H1 (cell line): ENCODE data around the gene BOK. TPM values are rescaled to one million over a fixed set of nuclear protein-coding genes. Genes with fewer than 3 reads are reported as not detected.

ENCODE experiments used
- CTCF ChIA-PET: fragments of 300-600 bp; sonication (Branson Sonifier 250); formaldehyde crosslinking; loops from one replicate; lab custom pipeline; 2021; ENCODE audit not compliant: partially characterized antibody; lab: Charles Lee
- POLR2A ChIA-PET: fragments of 300-600 bp; sonication (Branson Sonifier 250); formaldehyde crosslinking; loops from one replicate; lab custom pipeline; 2021; ENCODE audit warnings: inconsistent platforms; ENCODE audit not compliant: partially characterized antibody; lab: Charles Lee
- DNase-seq, 2 experiments: peaks; one replicate each; pipeline versions ENCODE4 v3.0.0 to v3.0.0-alpha.2; 2010 to 2022; ENCODE audit warnings: low spot score in 2 of 2, low read depth in 1 of 2, mixed read lengths in 1 of 2
- FAIRE-seq: peaks from 2 replicates; lab custom pipeline; 2011; peaks lifted over from hg19 to GRCh38; lab: Jason Lieb, UNC
- H2AFZ ChIP-seq: 2 replicates; pipeline ENCODE4 v1.8.1; 2012; ENCODE audit warnings: low read length, inconsistent platforms
- H2AK5ac ChIP-seq: 2 replicates; pipeline ENCODE4 v1.6.1; 2013; ENCODE audit warnings: low read depth, low read length
- H2BK120ac ChIP-seq: replicated peaks from 2 replicates; pipeline ENCODE3; 2013; ENCODE audit warnings: low read depth, low read length, inconsistent platforms
- H2BK12ac ChIP-seq: 2 replicates; pipeline ENCODE4 v1.6.1; 2013; ENCODE audit warnings: low read depth, low read length
- H2BK15ac ChIP-seq: 2 replicates; pipeline ENCODE4 v1.6.1; 2013; ENCODE audit warnings: low read length
- H2BK20ac ChIP-seq: 2 replicates; pipeline ENCODE4 v1.6.1; 2013; ENCODE audit warnings: low read length
- H2BK5ac ChIP-seq: 2 replicates; pipeline ENCODE4 v1.6.1; 2013; ENCODE audit warnings: low read depth, low read length
- H3K14ac ChIP-seq: 2 replicates; pipeline ENCODE4 v1.6.1; 2013; ENCODE audit warnings: inconsistent platforms; ENCODE audit not compliant: insufficient read length
- H3K18ac ChIP-seq: 2 replicates; pipeline ENCODE4 v1.6.1; 2013; ENCODE audit warnings: low read length; ENCODE audit errors: extremely low read depth
- H3K23ac ChIP-seq: 2 replicates; pipeline ENCODE4 v1.6.1; 2013; ENCODE audit warnings: inconsistent platforms; ENCODE audit not compliant: insufficient read length
- H3K23me2 ChIP-seq: 2 replicates; pipeline ENCODE4 v1.6.1; 2013; ENCODE audit warnings: low read depth, low read length
- H3K27ac ChIP-seq: 2 replicates; pipeline ENCODE4 v1.6.1; 2011; ENCODE audit warnings: low read depth, low read length, inconsistent platforms
- H3K27me3 ChIP-seq, 4 experiments: replicated peaks in 1 of 4; 1 replicate in 1 of 4; 2 replicates in 3 of 4; pipeline versions ENCODE4 v1.6.1 to v1.8.1; 2011 to 2013; ENCODE audit warnings: low read length in 3 of 4, mild to moderate bottlenecking in 3 of 4, inconsistent platforms in 2 of 4, mixed read lengths in 2 of 4, moderate library complexity in 1 of 4; ENCODE audit not compliant: control insufficient read depth in 3 of 4, insufficient read depth in 3 of 4; ENCODE audit errors: extremely low read depth in 1 of 4
- H3K36me3 ChIP-seq, 4 experiments: 2 replicates each; pipeline versions ENCODE4 v1.6.1 to v1.8.1; 2011 to 2013; ENCODE audit warnings: mild to moderate bottlenecking in 4 of 4, low read length in 3 of 4, moderate library complexity in 2 of 4, control low read depth in 1 of 4, inconsistent platforms in 1 of 4; ENCODE audit not compliant: insufficient read depth in 4 of 4, control insufficient read depth in 2 of 4
- H3K4ac ChIP-seq: replicated peaks from 2 replicates; pipeline ENCODE3; 2013; ENCODE audit warnings: low read length, low read depth, mixed read lengths, inconsistent platforms; ENCODE audit not compliant: insufficient read length
- H3K4me1 ChIP-seq, 4 experiments: replicated peaks in 1 of 4; 1 replicate in 1 of 4; 2 replicates in 3 of 4; pipeline versions ENCODE4 v1.6.1 to v1.8.1; 2011 to 2013; ENCODE audit warnings: low read length in 3 of 4, inconsistent platforms in 2 of 4, mixed read lengths in 1 of 4; ENCODE audit not compliant: insufficient read depth in 4 of 4, control insufficient read depth in 3 of 4
- H3K4me2 ChIP-seq, 2 experiments: 2 replicates each; pipeline versions ENCODE4 v1.6.1 to v1.8.1; 2011 to 2013; ENCODE audit warnings: low read depth in 2 of 2, low read length in 2 of 2, control low read depth in 1 of 2, inconsistent platforms in 1 of 2, mild to moderate bottlenecking in 1 of 2; ENCODE audit not compliant: insufficient read depth in 1 of 2
- H3K4me3 ChIP-seq, 4 experiments: fragments of 200-600, 300-600 bp in 1 of 4; sonication (generic), shearing (Covaris generic), sonication (Bioruptor Twin) in 1 of 4; 2 replicates each; pipeline versions ENCODE4 v1.5.1 to v1.8.1; 2011 to 2016; ENCODE audit warnings: low read length in 4 of 4, low read depth in 3 of 4, control low read depth in 2 of 4, inconsistent platforms in 2 of 4, mild to moderate bottlenecking in 2 of 4, mixed read lengths in 1 of 4, moderate library complexity in 1 of 4; ENCODE audit not compliant: insufficient read depth in 2 of 4; ENCODE audit errors: extremely low read depth in 1 of 4
- H3K56ac ChIP-seq: replicated peaks from 2 replicates; pipeline ENCODE3; 2013; ENCODE audit warnings: low read depth, mild to moderate bottlenecking, mixed read lengths, low read length, inconsistent platforms; ENCODE audit not compliant: insufficient read length
- H3K79me1 ChIP-seq: 2 replicates; pipeline ENCODE4 v1.6.1; 2013; ENCODE audit warnings: low read depth, low read length, control low read depth
- H3K79me2 ChIP-seq, 2 experiments: 2 replicates each; pipeline versions ENCODE4 v1.6.1 to v1.8.1; 2012 to 2013; ENCODE audit warnings: low read length in 2 of 2, mild to moderate bottlenecking in 2 of 2, inconsistent platforms in 1 of 2; ENCODE audit not compliant: insufficient read depth in 2 of 2, control insufficient read depth in 1 of 2
- H3K9ac ChIP-seq, 4 experiments: replicated peaks in 1 of 4; 1 replicate in 1 of 4; 2 replicates in 3 of 4; pipeline versions ENCODE4 v1.6.1 to v1.8.1; 2011 to 2013; ENCODE audit warnings: low read depth in 3 of 4, low read length in 3 of 4, control low read depth in 2 of 4, mild to moderate bottlenecking in 2 of 4, moderate library complexity in 2 of 4, inconsistent platforms in 1 of 4; ENCODE audit errors: extremely low read depth in 1 of 4
- H3K9me3 ChIP-seq, 2 experiments: 2 replicates each; pipeline versions ENCODE4 v1.6.1 to v1.8.1; 2012 to 2013; ENCODE audit warnings: mild to moderate bottlenecking in 2 of 2, moderate library complexity in 2 of 2, control low read depth in 1 of 2, inconsistent platforms in 1 of 2, low read depth in 1 of 2, low read length in 1 of 2, mixed read lengths in 1 of 2; ENCODE audit not compliant: insufficient read depth in 2 of 2
- H4K20me1 ChIP-seq, 2 experiments: replicated peaks in 1 of 2; 2 replicates each; pipeline versions ENCODE3 to v1.8.1; 2011 to 2013; ENCODE audit warnings: inconsistent platforms in 2 of 2, low read length in 2 of 2, mild to moderate bottlenecking in 1 of 2; ENCODE audit not compliant: insufficient read depth in 2 of 2, control insufficient read depth in 1 of 2
- H4K5ac ChIP-seq: 2 replicates; pipeline ENCODE4 v1.6.1; 2013; ENCODE audit warnings: low read length, low read depth, mixed read lengths, inconsistent platforms; ENCODE audit not compliant: insufficient read length
- H4K8ac ChIP-seq: 2 replicates; pipeline ENCODE4 v1.8.0; 2013; ENCODE audit warnings: mild to moderate bottlenecking, moderate library complexity, low read length, inconsistent platforms; ENCODE audit not compliant: insufficient read depth; ENCODE audit errors: extremely low read depth
- H4K91ac ChIP-seq: replicated peaks from 2 replicates; pipeline ENCODE3; 2013; ENCODE audit warnings: low read length, mixed read lengths, inconsistent platforms; ENCODE audit not compliant: insufficient read length
- BACH1 ChIP-seq: IDR thresholded peaks from 2 replicates; pipeline ENCODE4 v1.6.1; 2012; ENCODE audit warnings: low read length, improper control_type of control experiment
- CHD2 ChIP-seq: IDR thresholded peaks from 2 replicates; pipeline ENCODE4 v1.6.1; 2012; ENCODE audit warnings: low read length, improper control_type of control experiment
- JUND ChIP-seq: IDR thresholded peaks from 2 replicates; pipeline ENCODE4 v1.6.1; 2011; ENCODE audit warnings: mild to moderate bottlenecking, improper control_type of control experiment, low read length
- MAX ChIP-seq: IDR thresholded peaks from 2 replicates; pipeline ENCODE4 v1.6.1; 2012; ENCODE audit warnings: inconsistent platforms
- RFX5 ChIP-seq: IDR thresholded peaks from 2 replicates; pipeline ENCODE4 v1.6.1; 2011; ENCODE audit warnings: low read depth, low read length, improper control_type of control experiment, borderline replicate concordance
- SIRT6 ChIP-seq: IDR thresholded peaks from one replicate; pipeline ENCODE4 v1.7.1; 2012; ENCODE audit warnings: low read length, inconsistent platforms
- SIX5 ChIP-seq: IDR thresholded peaks from 2 replicates; pipeline ENCODE4 v1.6.1; 2011; ENCODE audit warnings: mild to moderate bottlenecking, low read depth, low read length
- SRF ChIP-seq: IDR thresholded peaks from 2 replicates; pipeline ENCODE4 v1.6.1; 2011; ENCODE audit warnings: mild to moderate bottlenecking, low read depth, low read length, moderate library complexity
- TBP ChIP-seq: IDR thresholded peaks from 2 replicates; pipeline ENCODE4 v1.6.1; 2011; ENCODE audit warnings: low read depth, low read length, improper control_type of control experiment
- ZNF274 ChIP-seq: IDR thresholded peaks from 2 replicates; pipeline ENCODE4 v1.7.0; 2012; ENCODE audit warnings: low read length, borderline replicate concordance; ENCODE audit errors: extremely low read depth
- WGBS, 2 experiments: shearing (Covaris generic) in 1 of 2; methylation state at CpG; one replicate each; pipeline versions ENCODE4 v1.1.6 to v1.1.7; 2013 to 2015; ENCODE audit warnings: low lambda C conversion rate in 2 of 2, mixed read lengths in 2 of 2, inconsistent platforms in 1 of 2, low coverage in 1 of 2, missing lambda C conversion rate in 1 of 2; ENCODE audit not compliant: insufficient replicate concordance in 2 of 2, insufficient coverage in 1 of 2, insufficient read length in 1 of 2; ENCODE audit errors: extremely low coverage in 1 of 2, missing lambda C conversion rate in 1 of 2; 5-methylcytosine and 5-hydroxymethylcytosine counted together
- polyA plus RNA-seq, 7 experiments: library from polyadenylated mRNA; depleted of rRNA in 3 of 7; stranded (reverse) in 5 of 7; unstranded in 2 of 7; fragments of >200 nt in 5 of 7; fragments of 200-250 nt in 2 of 7; gene quantifications; 1 replicate in 5 of 7; 2 replicates in 1 of 7; 4 replicates in 1 of 7; pipeline versions ENCODE4 v1.2.1 to v1.2.3, GENCODE V29; 2011 to 2013; ENCODE audit warnings: missing spikeins in 2 of 7, mixed read lengths in 2 of 7
- total RNA-seq: library from RNA; stranded (reverse); fragmentation: NEBNext Ultra II Directional; extraction: Animal tissue kit (Norgen Biotek cat#: 25700); gene quantifications from 2 replicates; pipeline ENCODE4 v1.2.1, GENCODE V29; 2021
- TF ChIP-seq, protein P1 (sequence below): IDR thresholded peaks from 2 replicates; pipeline ENCODE4 v1.6.1; 2011; ENCODE audit warnings: low read length, improper control_type of control experiment

BOK gene
- total and polyA plus RNA-seq, 2 of the 8 experiments (the other 6 are each of a cell fraction or from before 2014, with no cell fraction given), result 33.7 to 37.6 TPM

GRCh38 chr2:241615041-241615440 lies 56.5 kb downstream of the BOK start:
- no peak overlapping the region for H2AFZ ChIP-seq
- 89% methylated on average over 11 of the region's 11 CpGs; no CpG with 5 or more reads in 1 of the 2 experiments for WGBS, 2 experiments
- no peak overlapping the region for H3K14ac ChIP-seq
- H3K56ac ChIP-seq, result no peak overlapping the region
- H3K9me3 ChIP-seq, result no peaks in the 10 kb centered on the region
- peaks cover 0 to 6% (median 2%) of the 10 kb centered on the region in 4 experiments; a peak in 5 of 7 replicates for H3K4me1 ChIP-seq
- H3K27ac ChIP-seq, result no peak overlapping the region
- no peak overlapping the region for H4K8ac ChIP-seq
- peaks cover 1% of the 10 kb centered on the region; the same call in 1 of the 2 replicates for H3K23me2 ChIP-seq
- no peak overlapping the region for H3K18ac ChIP-seq
- no peak overlapping the region for H2BK120ac ChIP-seq
- H4K5ac ChIP-seq, result no peak overlapping the region
- H3K4me3 ChIP-seq, result no peak overlapping the region
- ChIA-PET POLR2A (no interaction called here), CTCF (interaction anchor here (1.7 kb wide), 1 partner anchor 20 kb away, joined by 4 read pairs; no protein-coding TSS in a partner anchor)
- no peak overlapping the region for H4K91ac ChIP-seq
- no peak overlapping the region for H3K4me2 ChIP-seq
- DNase-seq, result no peak
- H3K9ac ChIP-seq, result no peak overlapping the region
- no peak overlapping the region for H2BK20ac ChIP-seq
- no peak overlapping the region for H2BK15ac ChIP-seq
- H3K23ac ChIP-seq, result no peak overlapping the region
- TF ChIP-seq SIRT6 (no peak), SIX5 (no peak), CHD2 (no peak), ZNF274 (no peak), JUND (no peak), TBP (no peak), BACH1 (no peak), RFX5 (no peak), MAX (no peak), SRF (no peak)
- TF ChIP-seq, protein P1, sequence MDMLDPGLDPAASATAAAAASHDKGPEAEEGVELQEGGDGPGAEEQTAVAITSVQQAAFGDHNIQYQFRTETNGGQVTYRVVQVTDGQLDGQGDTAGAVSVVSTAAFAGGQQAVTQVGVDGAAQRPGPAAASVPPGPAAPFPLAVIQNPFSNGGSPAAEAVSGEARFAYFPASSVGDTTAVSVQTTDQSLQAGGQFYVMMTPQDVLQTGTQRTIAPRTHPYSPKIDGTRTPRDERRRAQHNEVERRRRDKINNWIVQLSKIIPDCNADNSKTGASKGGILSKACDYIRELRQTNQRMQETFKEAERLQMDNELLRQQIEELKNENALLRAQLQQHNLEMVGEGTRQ, result no peak
- peaks cover 2 to 14% of the 10 kb centered on the region in 2 experiments for H4K20me1 ChIP-seq
- H3K79me1 ChIP-seq, result peaks cover 7% of the 10 kb centered on the region; the same call in 1 of the 2 replicates
- no peak for FAIRE-seq
- no peak overlapping the region for H3K4ac ChIP-seq
- no peaks in the 10 kb centered on the region for H3K36me3 ChIP-seq
- peaks cover 2 to 33% of the 10 kb centered on the region in 2 experiments; a peak in 3 of 4 replicates for H3K79me2 ChIP-seq
- H2BK12ac ChIP-seq, result no peak overlapping the region
- H2AK5ac ChIP-seq, result no peak overlapping the region
- H2BK5ac ChIP-seq, result no peak overlapping the region
- no peaks in the 10 kb centered on the region for H3K27me3 ChIP-seq
